Activated naive CD4-positive, alpha-beta T cell treated with anti-CD3 and anti-CD28 coated beads, Interleukin-2, amount 50 U/mL, for 72 hours (primary cell): ENCODE measurements around the gene KPTN. TPM values are rescaled to one million over a fixed set of nuclear protein-coding genes. Genes with fewer than 3 reads are reported as not detected.

Experiments
- ATAC-seq, 2 donors: fragments of 150-1000 bp; cut with Tn5 transposase; 2 replicates each; pipeline ENCODE4 v1.10.0; 2021; ENCODE audit warnings: mild to moderate bottlenecking in 2 of 2, moderate library complexity in 2 of 2
- DNase-seq, 2 donors: peaks; one replicate each; pipeline ENCODE4 v3.0.0; 2021 to 2022; ENCODE audit warnings: low spot score in 2 of 2
- H3K27ac Mint-ChIP-seq, 2 donors: one replicate each; pipeline ENCODE4 v1.8.0; 2022; ENCODE audit warnings: mild to moderate bottlenecking in 2 of 2, mixed read lengths in 2 of 2
- H3K36me3 Mint-ChIP-seq, 2 donors: one replicate each; pipeline ENCODE4 v1.8.0; 2022; ENCODE audit warnings: mixed read lengths in 2 of 2
- H3K9me3 Mint-ChIP-seq, 2 donors: one replicate each; pipeline ENCODE4 v1.8.0; 2022; ENCODE audit warnings: mixed read lengths in 2 of 2
- total RNA-seq, 2 donors: library from RNA; stranded (reverse); gene quantifications; one replicate each; pipeline ENCODE4 v1.2.3, GENCODE V29; 2022

KPTN gene
- total RNA-seq, 2 donors from 2014 or later, result 15.3 to 24.8 TPM

GRCh38 chr19:47461876-47462275 lies 22.1 kb downstream of the KPTN start:
- no peaks in the 10 kb centered on the region for H3K9me3 Mint-ChIP-seq
- DNase-seq, result no peak
- H3K36me3 Mint-ChIP-seq, result no peaks in the 10 kb centered on the region
- peak in 1 of 2 donors; percentile 59 for ATAC-seq
- no peak overlapping the region for H3K27ac Mint-ChIP-seq

- ATAC-seq (no peak), DNase-seq (no peak)
- Mint-ChIP-seq H3K36me3 (peaks cover 0 to 12% of the 10 kb centered on the region in 2 donors), H3K9me3 (peaks cover 0 to 8% of the 10 kb centered on the region in 2 donors), H3K27ac (no peak overlapping the region)
These were observed 24.5 kb downstream of the KPTN start for GRCh38 chr19:47459477-47459876.

GRCh38 chr19:47458672-47459071 lies 25.3 kb downstream of the KPTN start:
- DNase-seq, result no peak
- Mint-ChIP-seq H3K9me3 (peaks cover 0 to 8% of the 10 kb centered on the region in 2 donors), H3K27ac (no peak overlapping the region), H3K36me3 (peaks cover 0 to 12% of the 10 kb centered on the region in 2 donors)
- no peak for ATAC-seq

DNA sequence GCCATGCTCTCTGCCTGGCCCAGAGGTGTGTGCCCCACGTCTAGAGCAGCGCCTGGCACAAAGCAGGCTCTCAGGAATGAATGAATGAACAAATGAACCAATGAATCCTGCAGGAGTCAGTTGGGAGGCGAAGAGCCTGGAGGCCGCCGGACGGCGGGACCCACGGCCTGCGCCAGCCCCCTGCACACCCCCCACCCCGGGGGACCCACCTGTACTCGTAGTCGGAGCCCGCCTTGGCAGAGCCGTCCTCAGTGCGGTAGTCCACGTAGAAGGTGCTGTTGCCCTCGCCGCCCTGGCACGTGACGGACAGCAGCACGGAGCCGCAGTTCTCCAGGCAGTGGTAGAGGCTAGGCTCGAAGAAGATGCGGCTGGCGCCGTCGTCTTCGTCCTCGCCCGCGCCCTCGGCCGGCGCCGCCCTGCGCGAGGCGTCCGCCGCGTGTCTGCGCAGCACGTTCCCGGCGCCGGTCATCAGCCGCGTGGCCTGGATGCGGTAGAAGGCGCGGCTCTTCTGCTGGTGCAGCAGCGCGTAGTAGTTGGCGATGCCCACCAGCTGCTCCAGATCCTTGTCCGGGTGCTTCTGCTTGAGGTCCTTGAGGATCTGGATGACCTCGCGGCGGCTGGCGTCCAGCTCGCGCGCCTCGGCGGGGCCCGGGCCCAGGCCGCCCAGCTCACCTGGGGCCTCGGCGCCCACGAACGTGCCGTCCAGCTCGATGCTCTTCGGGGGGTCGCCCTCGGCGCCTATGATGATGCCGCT lies 27.1 kb downstream of the KPTN start:
- Mint-ChIP-seq H3K27ac (no peak overlapping the region), H3K9me3 (peaks cover 0 to 8% of the 10 kb centered on the region in 2 donors), H3K36me3 (peaks cover 0 to 12% of the 10 kb centered on the region in 2 donors)
- ATAC-seq (no peak), DNase-seq (no peak)

DNA sequence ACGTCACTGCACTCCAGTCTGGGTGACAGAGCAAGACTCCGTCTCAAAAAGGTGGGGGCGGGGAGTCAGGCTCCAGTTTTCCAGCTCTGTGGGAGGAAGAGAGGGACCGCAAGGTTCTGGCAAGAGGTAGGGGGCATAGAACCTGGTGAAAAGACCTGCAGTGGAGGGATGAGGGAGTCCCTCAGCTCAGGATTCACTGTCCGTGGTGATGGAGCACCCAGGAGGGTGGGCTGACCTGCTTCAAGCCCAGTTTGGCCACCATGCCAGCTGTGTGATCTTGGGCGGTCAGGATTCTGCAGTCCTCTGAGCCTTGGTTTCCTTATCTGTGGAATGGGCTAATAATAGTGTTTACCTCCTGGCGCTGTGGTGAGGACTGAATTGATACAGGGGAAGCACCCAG lies 33.5 kb downstream of the KPTN start:
- ATAC-seq (no peak), DNase-seq (no peak)
- peaks cover 0 to 2% of the 10 kb centered on the region in 2 donors for H3K9me3 Mint-ChIP-seq
- peaks cover 7 to 9% of the 10 kb centered on the region in 2 donors for H3K36me3 Mint-ChIP-seq
- H3K27ac Mint-ChIP-seq, result no peak overlapping the region

DNA sequence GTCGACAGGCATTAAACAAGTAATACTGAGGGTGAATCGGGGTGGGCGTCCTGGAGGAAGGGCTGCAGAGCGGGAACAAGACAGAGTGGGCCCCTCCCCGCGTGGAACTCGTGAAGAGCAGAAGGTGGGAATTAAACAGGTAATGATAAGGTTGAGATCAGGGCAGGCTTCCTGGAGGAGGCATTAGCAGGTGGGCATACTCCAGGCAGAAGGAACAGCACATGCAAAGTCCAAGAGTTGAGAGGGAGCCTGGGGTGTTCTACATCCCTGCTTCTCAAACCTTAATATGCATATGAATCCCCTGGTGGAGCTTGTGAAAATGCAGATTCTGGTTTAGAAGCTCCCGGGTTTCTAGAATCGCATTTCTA lies 35.7 kb downstream of the KPTN start:
- ATAC-seq, result no peak
- Mint-ChIP-seq H3K27ac (no peak overlapping the region), H3K9me3 (no peaks in the 10 kb centered on the region), H3K36me3 (peaks cover 7% of the 10 kb centered on the region in 2 donors)
- DNase-seq, result no peak

DNA sequence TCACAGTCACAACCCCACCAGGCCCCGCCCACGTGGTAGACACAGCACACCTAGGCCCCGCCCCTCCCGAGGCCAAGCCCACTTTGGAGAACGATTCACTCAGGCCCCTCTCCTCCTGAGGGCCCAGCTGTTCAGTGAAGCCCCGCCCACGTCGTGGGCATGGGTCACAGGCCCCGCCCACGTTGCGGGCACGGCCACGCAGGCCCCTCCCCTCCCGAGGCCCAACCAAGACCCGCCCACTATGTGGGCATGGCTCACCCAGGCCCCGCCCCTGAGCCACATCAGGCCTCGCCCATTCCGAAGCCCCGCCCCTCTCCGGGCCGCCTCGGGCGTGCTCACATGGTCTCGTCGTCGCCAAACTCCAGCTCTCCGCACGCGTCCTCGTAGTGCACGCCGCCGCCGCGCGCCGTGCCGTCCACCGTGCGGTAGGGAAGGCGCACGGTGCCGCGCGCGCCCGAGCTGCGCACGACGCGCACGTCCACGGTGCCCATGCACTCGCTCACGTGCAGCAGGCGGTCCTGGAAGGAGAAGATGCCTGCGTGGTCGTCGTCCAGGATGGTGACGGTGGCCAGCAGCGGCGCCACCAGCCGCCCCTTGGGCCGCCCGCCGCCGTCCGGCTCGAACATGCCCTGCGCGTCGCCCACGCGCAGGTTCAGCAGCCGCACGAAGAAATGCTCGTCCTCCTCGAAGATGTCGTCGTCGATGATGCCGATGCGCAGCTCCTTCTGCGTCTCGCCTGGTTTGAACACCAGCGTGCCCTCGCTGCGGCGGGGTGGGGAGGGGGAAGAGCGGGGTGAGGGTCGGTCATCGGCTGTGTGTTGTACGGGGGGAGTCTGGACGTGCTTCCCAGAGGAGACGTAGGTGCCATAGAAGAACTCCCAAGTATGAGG lies 36.3 kb downstream of the KPTN start:
- DNase-seq (peak in 1 of 2 donors; percentile 85), ATAC-seq (peak; percentile 48 to 85)
- no peak overlapping the region for H3K27ac Mint-ChIP-seq
- H3K36me3 Mint-ChIP-seq, result peaks cover 7% of the 10 kb centered on the region in 2 donors
- no peaks in the 10 kb centered on the region for H3K9me3 Mint-ChIP-seq

GRCh38 chr19:47446534-47447469 lies 37.2 kb downstream of the KPTN start:
- Mint-ChIP-seq H3K36me3 (peaks cover 7% of the 10 kb centered on the region in 2 donors), H3K9me3 (no peaks in the 10 kb centered on the region), H3K27ac (peak overlapping the region in 1 of 2 donors; percentile 45)
- DNase-seq (peak in 1 of 2 donors; percentile 42), ATAC-seq (peak; percentile 44 to 49)

DNA sequence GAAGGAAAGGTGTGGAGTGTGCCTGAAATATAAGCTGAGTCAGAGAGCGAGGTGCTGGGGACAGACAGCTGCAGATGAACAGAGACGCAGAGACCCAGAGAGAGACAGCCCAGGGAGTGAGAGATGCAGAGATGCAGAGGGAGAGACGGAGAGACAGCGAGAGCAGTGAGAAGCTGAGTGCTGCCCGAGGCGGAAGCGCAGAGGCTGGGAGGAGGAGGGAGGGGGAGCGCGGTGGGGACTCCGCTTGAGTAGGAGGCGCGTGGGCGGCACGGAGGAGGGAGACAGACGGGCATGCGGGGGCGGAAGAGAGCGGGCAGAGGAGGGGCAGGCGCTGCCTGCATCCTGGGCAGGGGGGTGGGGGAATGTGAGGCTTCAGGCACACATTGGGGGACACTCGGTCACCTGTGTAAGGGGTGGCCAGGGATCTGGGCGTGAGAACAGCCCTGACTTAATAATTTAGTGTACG lies 38.0 kb downstream of the KPTN start:
- ATAC-seq (peak in 1 of 2 donors; percentile 43), DNase-seq (no peak)
- no peaks in the 10 kb centered on the region for H3K9me3 Mint-ChIP-seq
- peak overlapping the region in 1 of 2 donors; percentile 3 for H3K27ac Mint-ChIP-seq
- peaks cover 7% of the 10 kb centered on the region in 2 donors for H3K36me3 Mint-ChIP-seq

- Mint-ChIP-seq H3K36me3 (peaks cover 7% of the 10 kb centered on the region in 2 donors), H3K27ac (peak overlapping the region in 1 of 2 donors; percentile 3)
- ATAC-seq, result no peak
These were observed 38.5 kb downstream of the KPTN start for GRCh38 chr19:47445527-47445926.

GRCh38 chr19:47444388-47444821 lies 39.6 kb downstream of the KPTN start:
- ATAC-seq, result peak in 1 of 2 donors; percentile 35
- Mint-ChIP-seq H3K9me3 (no peaks in the 10 kb centered on the region), H3K27ac (no peak overlapping the region), H3K36me3 (peaks cover 7% of the 10 kb centered on the region in 2 donors)
- no peak for DNase-seq

More at GRCh38 chr19:47445527-47445926, 38.5 kb downstream of the KPTN start:
- no peak for DNase-seq
- no peaks in the 10 kb centered on the region for H3K9me3 Mint-ChIP-seq

GRCh38 chr19:47443331-47443730 lies 40.7 kb downstream of the KPTN start:
- Mint-ChIP-seq H3K36me3 (peaks cover 7% of the 10 kb centered on the region in 2 donors), H3K27ac (no peak overlapping the region), H3K9me3 (no peaks in the 10 kb centered on the region)
- DNase-seq (no peak), ATAC-seq (no peak)

DNA sequence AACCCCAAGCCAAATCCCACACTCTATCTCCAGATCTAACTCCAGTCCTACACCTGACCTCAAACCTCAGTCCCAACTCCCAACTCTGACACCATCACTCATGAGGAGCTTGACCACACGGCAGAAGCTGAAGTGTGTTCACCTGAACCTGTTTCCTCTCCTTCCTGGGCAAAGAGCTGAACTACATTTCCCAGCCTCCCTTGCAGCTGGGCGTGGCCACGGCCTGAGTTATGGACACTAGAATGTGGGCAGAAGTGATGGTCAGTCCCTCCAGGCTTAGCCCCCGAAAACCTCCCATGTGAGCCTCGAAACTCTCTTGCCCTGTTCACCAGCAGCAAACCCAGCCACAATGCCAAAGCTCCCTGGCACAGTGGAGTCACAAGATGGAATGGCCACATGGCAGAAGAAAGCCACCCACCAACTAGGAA lies 45.2 kb downstream of the KPTN start:
- H3K9me3 Mint-ChIP-seq, result no peaks in the 10 kb centered on the region
- no peak for ATAC-seq
- DNase-seq, result no peak
- no peak overlapping the region for H3K27ac Mint-ChIP-seq
- no peaks in the 10 kb centered on the region for H3K36me3 Mint-ChIP-seq

DNA sequence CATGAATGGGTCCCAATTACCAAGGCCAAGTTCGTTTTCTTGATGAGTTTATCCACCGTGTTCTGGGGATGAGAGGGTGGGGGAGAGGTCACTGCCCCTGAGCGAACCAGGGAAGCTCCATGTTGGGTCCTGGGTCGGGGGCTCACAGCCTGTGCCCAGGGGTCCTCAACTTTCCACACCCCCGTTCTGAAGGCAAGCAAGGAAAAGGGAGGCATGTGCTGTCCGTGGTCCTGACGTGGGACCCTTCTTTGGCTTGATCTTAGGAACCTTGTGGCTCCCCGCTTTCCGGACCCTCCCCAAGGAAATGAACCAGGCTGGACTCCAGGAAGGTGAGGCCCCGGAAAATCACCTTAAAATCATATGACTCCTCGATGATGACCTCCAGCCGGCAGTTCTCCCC lies 46.5 kb downstream of the KPTN start:
- DNase-seq (no peak), ATAC-seq (no peak)
- peak overlapping the region in 1 of 2 donors; percentile 74 for H3K27ac Mint-ChIP-seq
- no peaks in the 10 kb centered on the region for H3K36me3 Mint-ChIP-seq
- H3K9me3 Mint-ChIP-seq, result no peaks in the 10 kb centered on the region

DNA sequence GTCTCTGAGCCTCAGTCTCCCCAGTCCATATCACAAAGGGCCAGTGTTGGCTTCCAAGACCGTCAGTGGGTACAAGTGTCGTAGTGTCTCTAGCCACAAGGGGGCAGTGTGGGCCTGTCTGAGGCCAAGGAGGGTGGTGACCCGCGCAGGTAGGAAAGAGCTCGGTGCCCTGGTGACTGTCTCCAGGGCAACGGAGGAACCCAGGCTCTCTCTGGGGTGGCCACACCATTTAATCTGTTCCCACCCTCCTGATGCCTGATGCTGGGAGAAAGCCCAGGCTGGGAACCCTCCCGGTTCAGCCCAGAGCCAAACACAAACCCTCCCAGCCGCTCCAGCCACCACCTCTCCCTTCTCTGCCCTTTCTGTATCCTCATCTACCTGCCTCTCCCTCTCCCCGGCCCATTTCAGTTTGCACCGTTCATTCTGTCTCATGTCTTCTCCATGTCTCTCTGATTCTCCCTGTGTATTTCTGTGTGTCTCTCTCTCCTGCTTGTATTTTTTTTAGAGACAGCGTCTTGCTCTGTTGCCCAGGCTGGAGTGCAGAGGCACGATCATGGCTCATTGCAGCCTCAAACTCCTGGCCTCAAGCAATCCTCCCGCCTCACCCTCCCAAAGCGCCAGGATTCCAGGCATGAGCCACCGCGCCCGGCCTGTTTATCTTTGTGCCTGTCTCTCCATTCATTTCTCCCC lies 47.2 kb downstream of the KPTN start:
- Mint-ChIP-seq H3K27ac (peak overlapping the region in 1 of 2 donors; percentile 74), H3K36me3 (peaks cover 0 to 2% of the 10 kb centered on the region in 2 donors), H3K9me3 (peaks cover 0 to 1% of the 10 kb centered on the region in 2 donors)
- DNase-seq (peak; percentile 83 to 93), ATAC-seq (peak; percentile 93 to 96)
